ENCODE data around the gene LACTB.

GRCh38 chr15:63176302-63176701, 54.6 kb downstream of the LACTB start:
- TF ChIP-seq SP1 (IDR thresholded peaks at IDR 0.05) (no peak), ARNT (IDR thresholded peaks at IDR 0.05) (no peak), ZNF384 (IDR thresholded peaks at IDR 0.05) (no peak), CTBP1 (IDR thresholded peaks at IDR 0.05; ENCODE audit: borderline replicate concordance) (no peak), SUZ12 (IDR thresholded peaks at IDR 0.05) (no peak), FOXM1 (IDR thresholded peaks at IDR 0.05; ENCODE audit: borderline replicate concordance) (no peak), ELF4 (IDR thresholded peaks at IDR 0.05) (no peak)
